HG03095 (cell line): ENCODE results near the gene SLC25A26.
A peak's percentile ranks its signal among the peaks of the same experiment; 100 is the strongest.

ENCODE experiments used
- ATAC-seq: cut with Tn5 transposase; IDR thresholded peaks from one replicate; pipeline ENCODE4 v1.9.1; 2021; ENCODE audit warnings: moderate library complexity; ENCODE audit not compliant: unreplicated experiment

Gene SLC25A26, protein sequence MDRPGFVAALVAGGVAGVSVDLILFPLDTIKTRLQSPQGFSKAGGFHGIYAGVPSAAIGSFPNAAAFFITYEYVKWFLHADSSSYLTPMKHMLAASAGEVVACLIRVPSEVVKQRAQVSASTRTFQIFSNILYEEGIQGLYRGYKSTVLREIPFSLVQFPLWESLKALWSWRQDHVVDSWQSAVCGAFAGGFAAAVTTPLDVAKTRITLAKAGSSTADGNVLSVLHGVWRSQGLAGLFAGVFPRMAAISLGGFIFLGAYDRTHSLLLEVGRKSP

DNA sequence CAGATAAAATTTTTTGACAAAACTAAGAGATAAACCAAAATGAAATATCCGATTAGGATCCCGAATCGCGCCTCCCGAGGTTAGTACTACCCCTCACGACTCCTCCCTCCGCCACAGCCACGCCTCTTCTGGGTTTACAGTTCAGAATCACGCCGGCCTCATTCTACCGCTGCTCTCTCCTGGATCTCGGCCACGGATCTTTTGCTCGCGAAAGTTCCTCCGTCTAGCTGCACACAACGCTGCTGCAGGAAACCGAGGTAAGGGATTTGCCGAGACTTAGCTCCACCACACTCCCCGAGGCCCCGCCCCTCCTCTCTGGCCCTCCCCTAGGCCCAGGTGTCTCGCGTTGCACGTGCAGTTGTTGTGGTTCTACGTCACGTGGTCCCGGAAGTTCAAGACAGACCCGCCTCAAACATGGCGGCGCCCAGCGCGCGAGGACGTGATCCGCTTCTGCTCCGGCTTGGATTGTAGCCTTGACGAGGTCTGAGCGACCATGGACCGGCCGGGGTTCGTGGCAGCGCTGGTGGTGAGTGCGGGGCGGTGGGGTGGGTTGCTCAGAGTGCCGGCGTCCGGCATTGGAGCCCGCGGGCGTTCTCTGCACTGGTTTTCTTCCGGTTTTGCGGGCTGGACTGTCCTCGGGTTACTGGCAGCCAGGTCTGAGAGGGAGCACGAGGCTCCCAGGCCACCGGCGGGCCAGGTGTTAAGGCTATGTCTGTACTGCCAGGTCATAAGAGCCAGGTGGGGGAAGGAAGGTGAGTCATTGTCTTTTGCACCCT lies at the start of gene SLC25A26:
Gene SLC25A26, plus strand, starts transcription at position 400 of the 776 bp plus-strand sequence. Its CDS starts 94 bp downstream, at position 494.
- ATAC-seq: peak; percentile 99

DNA sequence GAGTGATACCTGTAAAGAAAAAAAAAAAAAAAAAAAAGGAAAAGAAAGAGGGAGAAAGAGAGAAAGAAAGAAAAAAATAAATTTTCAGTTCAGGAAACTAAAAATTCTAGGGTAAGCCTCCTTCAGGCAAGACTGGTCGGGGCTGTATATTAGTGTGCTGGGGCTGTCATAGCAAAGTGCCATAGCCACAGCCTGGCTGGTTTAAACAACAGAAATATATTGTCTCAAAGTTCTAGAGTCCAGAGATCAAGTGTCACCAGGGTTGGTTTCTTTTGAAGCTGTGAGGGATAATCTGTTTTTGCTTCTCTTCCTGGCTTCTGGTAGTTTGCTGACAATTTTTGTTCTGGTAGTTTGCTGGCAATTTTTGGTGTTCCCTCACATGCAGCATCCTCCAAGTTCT lies 48.4 kb upstream of the SLC25A26 start:
- ATAC-seq: no peak

DNA sequence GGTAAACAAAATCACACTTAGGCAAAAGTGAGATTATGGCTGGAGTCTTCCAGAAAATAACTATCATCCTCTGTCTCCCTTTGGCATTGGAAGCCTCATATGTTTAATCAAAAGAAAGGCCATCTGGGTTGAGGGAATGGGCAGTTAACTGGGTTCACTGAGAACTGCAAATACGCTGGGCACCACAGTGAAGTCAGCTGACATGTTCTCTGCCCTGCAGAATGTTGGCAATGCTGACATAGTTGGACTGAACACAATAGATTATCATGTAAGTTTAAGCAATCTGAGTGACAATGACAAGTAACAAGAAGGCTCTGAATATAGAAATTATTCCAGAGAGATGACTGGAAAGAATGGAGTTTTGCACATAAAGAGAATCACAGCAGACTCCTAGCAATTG lies 43.8 kb upstream of the SLC25A26 start:
- ATAC-seq: no peak

DNA sequence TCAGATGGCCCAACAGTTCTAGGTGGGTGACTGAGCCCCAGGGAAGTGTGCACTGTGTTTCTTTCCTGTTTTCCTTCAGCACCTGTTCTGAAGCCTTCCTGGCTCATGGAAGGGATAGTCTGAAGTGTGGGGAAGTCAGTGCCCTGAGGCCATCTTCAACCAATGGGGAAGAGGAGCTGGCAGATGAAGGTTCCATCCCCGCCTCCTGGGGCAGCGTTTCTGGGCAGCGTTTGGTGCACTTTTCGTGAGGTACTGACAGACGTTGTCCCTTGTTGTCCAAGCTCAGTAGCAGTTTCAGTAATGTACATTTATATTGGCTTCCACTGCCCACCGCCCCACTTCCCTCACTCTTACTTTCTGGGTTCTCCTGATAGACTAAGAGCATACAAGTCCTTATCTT lies 42.6 kb upstream of the SLC25A26 start:
- ATAC-seq: no peak

DNA sequence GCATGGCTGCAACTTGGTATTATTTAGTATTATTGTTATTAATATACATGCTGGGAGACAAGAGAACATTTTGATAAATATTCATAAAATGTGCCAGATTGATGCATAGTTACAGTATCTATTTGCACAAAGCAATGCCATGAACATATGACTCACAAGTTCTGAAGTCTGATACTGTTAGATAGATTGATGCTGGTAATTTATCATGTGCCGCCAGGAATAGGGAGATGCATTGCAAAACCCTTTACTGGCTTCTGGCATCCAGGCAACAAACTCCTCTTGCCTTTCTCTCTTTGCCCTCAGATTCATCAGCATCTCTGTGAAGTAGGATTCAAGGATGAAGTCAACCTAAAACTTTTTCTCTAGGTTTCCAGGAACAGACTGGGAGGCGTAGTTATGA lies 41.0 kb upstream of the SLC25A26 start:
- ATAC-seq: no peak

DNA sequence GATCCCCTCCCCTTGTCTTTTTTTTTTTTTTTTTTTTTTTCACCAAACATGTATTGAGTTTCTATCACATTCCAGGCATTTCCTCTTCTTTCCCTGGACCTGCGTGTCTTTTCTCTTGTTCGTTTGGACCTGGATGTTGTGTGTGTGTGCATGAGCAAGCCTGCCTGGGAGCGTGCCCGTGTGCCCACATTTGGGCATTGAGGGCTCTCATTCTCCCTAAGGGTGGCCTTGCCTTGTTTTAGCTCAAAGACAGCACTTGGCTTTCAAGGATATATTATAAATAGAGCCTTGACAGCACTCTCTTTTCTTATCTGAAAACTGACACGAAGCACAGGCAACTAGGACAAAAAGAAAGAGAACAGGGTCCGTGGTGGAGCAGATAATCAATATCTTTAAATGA lies 39.0 kb upstream of the SLC25A26 start:
- ATAC-seq: no peak

DNA sequence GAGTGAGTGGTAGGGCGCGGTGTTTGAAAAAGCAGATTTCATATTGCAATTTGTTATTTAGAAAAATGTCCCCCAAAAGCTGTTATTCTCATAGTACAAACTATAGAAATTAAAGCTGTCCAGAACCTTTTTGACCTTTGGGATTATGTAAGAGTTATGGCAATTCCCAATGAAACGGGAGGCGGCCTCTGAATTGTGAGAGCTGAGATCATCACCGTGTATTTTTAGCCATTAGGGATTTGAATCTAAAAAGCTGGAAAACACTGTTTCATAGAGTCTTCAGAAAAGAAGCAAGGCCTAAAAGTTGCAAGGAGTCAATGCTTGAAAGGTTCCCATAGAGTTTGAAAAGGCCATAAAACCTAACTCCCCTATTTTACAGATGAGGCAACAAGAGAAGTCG lies 38.6 kb upstream of the SLC25A26 start:
- ATAC-seq: no peak

DNA sequence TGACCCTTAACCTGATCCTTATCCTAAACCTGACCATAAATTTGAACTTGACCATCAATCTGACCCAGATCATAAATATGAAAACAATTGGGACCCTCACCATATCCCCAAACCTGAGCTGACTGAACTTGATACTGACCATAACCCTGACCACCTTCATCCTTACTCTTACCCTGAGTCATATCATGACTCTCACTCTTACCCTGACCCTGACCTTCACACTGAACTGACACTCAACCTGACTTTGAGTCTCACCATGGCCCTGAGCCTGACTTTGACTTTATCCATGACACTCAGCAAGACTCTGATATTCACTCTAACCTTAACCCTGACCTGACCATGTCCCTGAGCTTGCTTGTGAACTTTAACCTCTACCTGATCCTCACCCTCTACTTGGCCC lies 34.3 kb upstream of the SLC25A26 start:
- ATAC-seq: no peak

DNA sequence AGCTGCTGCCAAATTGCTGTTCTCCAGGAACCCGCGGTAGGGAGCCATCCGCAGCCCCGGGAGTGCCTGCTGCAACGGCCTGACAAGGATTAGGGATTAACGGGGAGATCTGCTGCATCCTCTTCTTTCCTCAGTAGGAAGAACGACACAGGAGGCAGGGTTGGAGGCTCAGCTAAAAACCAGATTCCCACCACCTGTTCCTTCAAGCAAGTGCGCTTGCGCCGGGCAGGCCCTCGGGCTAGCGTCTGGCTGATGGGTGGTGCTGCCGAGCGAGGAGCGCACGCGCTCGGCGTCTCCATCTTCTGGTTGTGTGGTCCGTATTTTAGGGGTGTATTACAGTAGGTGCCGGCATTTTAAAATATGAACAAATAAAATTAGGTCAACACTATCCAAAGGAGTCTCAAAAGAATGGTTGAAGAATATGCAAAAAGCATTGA lies 25.4 kb upstream of the SLC25A26 start:
- ATAC-seq: no peak

DNA sequence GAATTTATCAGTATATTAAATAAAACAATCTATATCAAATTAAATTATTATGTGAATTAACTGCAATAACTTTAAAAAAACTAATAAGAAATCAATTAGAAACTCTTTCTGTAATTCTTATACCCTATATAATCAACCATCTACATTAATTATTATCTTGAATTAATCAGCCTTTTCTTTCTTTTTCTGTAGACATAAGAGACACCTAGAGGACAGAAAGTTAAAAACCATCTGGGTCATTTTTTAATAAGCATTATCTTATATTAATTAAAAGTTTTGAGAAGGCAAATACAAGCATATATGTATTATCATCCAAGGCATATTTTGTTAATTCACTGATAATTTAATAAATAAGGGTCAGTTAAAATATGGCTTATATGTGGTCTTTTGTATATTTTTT lies 24.2 kb upstream of the SLC25A26 start:
- ATAC-seq: no peak

DNA sequence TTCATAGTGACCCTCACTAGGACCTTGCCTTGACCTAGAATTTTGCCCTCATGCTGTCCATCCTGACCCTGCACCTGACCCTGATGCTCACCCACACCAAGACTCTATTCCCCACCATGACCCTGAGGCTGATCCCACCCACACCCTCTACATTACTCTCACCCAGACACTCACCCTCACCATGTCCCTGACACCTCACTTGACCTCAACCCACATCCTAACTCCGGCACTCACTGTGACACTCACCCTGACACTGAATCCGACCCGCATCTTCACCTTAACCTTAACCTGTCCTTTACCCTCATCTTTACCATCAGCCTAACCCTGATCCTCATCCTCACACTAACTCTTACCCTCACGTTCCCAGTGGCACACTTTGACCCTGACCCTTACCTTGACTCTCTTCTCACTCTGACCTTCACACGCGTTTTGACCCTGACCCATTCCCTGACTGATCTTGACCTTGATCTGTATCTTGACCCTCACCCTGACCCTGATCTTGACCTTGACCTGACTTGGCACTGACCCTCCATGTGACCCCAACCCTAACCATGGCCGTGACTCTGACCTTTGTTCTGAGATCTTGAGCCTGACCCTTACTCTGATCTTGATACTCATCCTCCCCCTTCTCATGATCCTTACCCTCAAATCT lies 22.2 kb upstream of the SLC25A26 start:
- ATAC-seq: no peak

DNA sequence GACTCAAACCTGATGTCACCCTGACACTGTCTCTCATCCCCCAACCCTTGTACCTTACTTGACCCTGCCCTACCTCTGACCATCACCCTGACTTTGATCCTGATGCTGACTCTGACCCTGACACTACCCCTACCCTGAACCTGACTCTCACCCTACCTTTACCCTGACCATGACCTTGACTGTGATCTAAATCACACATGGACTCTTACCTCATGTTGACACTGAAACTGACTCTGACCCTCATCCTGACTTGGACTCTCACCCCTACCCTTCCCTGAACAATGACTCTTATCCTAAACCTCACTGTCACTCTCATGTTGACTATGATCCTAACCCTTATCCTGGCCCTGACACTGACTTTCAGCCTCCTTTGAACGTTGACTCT lies 21.7 kb upstream of the SLC25A26 start:
- no peak for ATAC-seq

DNA sequence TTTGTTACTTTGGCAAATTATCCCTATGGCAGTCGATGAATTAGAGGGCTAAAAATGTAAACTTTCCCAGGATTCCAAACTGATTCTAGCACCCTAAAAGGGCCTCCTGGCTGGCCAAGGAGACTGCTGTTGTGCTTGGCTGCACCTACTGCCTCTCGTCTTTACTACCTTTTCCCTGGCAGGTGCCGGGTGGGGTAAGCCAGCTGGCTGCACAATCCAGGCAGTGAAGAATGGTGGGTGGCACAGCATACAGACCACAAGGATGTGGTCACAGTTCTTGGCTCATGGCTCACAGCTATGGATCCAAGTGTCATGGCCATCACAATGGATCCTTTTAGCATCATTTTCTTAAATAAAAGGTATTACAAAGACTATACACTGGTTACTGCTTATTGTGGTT lies 20.7 kb upstream of the SLC25A26 start:
- no peak for ATAC-seq

DNA sequence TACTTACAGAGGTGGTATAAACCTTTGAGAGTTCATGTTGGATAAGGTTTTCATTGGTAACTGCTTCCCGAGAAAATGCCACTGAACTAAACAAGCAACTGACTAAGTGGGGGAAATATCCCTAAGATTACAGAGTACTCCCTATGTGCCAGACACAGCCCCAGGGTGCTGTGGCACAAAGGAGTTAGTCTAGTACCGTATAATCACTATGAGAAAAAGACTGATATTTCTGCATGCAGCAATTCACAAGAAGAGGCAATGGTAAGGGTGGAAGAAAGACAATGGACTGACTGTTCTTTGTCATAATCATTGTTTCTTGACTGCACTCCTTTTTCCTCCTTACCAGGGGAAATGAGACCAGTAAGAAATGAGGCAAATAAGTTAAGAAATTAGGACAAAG lies 20.0 kb upstream of the SLC25A26 start:
- no peak for ATAC-seq

DNA sequence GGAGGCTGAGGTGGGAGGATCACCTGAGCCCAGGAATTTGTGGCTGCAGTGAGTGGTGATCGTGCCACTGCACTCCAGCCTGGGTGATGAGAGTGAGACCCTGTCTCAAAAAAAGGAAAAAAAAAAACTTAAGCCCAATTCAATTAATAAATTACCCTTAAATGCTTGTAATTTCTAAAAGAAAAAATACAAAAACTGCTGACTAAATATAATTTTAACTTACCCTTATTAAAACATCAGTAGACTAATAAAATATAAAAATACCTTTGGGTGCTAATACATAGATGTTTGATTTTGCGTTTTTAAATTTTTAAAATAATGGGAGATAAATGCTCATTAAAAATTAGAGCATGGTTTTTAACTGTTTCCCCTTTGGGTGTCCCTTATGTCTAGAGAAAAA lies 17.5 kb upstream of the SLC25A26 start:
- ATAC-seq: no peak

DNA sequence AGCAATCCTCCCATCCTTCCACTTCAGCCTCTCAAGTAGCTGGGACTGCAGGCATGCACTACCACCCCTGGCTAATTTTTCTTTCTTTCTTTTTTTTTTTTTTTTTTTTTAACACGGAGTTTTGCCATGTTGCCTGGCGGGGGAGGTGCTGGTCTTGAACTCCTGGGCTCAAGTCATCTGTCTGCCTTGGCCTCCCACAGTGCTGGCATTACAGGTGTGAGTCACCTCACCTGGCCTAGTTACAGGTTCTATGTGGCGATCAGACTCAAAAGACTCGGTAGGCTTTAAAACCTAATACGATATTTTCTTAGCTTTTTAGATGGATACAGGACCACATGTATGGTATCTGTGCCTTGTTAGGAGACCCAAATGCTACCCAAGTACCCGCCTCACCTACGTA lies 14.0 kb upstream of the SLC25A26 start:
- ATAC-seq: no peak

DNA sequence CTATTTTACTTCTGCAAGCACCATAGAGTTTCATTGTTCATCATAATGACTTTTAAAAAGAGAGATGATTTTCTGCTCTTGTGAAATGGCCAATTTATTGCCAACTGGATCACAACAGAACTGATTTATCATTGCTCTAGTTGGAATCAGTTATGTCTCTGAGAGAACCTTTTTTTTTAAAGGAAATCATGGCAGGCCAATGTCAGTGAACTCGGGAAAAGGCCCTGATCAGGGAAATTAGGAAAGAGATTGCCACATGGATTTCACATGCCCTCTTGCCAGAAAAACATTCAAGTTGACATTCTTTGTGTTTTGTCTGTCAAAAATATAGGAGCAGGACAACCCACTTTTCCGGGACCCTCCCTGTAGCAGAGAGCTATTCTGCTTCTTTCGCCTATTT lies 12.6 kb upstream of the SLC25A26 start:
- no peak for ATAC-seq

DNA sequence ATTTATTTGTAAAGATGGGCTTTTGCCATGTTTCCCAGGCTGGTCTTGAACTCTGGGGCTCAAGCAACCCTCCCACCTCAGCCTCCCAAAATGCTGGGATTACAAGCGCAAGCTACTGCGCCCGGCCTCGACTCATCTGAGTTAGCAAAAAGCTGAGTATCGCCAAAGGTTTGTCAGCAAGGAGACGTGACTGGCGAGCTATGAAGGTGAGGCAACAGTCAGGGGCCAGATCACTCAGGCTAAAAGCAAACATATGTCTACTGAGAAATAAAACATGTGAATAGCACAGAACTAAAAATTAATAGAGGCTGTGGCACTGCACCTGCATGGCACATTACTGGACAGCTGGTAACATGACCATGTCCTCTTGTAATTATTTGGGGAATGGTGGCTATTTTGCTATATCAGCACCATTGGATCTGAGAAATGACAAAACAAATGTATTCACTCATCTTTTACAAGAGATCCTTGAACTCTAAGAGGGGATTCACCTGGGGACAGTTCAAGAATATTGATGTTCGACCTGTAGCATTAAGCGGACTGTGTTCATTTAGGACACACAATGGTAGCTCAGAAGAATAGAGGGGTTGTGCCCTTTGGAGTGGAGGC lies 10.0 kb upstream of the SLC25A26 start:
- ATAC-seq: no peak

DNA sequence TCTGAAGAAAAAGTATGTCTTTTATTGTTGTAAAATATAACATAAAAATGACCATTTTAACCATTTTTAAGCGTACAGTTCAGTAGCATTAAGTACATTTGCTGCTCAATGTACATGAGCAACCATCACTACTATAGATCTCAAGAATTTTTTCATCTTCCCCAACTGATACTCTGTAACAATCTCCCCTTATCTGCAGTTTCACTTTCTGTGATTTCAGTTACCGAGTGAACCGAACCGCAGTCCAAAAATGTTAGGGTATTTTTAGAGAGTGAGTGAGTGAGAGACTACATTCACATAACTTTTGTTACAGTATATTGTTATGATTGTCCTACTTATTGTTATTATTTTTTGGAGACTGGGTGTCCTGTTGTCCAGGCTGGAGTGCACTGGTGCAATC lies 9.0 kb upstream of the SLC25A26 start:
- no peak for ATAC-seq

DNA sequence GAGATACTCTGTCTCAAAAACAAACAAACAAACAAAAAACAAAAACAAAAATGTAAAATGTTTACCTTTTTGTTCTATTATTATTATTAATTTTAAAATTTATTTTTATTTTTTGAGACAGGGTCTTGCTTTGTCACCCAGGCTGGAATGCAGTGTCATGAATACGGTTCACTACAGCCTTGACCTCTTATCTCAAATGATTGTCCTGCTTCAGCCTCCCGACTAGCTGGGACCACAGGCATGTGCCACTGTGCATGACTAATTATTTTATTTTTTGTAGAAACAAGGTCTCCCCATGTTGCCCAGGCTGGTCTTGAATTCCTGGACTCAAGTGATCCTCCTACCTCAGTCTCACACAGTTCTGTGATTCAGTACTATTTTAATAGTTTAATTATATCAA lies 5.7 kb upstream of the SLC25A26 start:
- ATAC-seq: no peak

DNA sequence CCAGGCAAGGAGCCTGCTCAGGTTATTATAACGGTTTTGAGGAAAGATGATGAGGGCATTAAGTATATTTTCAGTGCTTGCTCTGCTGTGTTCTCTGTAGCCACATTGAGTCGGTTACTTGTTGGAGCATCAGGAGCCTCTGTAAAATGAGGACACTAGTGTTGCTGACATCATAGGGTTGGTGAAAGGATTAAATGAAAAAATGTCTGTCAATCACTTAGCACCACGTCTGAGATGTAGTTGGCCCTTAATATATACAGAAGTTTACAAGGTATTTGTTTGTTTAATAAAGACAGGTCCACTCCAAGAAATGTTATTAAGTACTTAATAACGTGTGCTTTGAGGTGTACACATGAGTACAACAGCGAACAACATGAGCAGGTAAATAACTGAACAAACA lies 735 bp upstream of the SLC25A26 start:
- no peak for ATAC-seq

DNA sequence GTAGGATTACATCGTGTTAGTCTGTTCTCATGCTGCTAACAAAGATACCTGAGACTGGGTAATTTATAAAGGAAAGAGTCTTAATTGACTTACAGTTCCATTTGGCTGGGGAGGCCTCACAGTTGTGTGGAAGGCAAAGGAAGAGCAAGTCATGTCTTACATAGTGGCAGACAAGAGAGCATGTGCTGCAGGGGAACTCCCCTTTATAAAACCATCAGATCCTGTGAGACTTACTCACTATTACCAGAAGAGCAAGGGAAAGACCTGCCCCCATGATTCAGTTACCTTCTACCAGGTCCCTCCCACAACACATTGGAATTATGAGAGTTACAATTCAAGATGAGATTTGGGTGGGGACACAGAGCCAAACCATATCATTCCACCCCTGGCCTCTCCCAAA lies 3.4 kb downstream of the SLC25A26 start:
- ATAC-seq: no peak
